Keratinocyte (primary cell): ENCODE measurements around the gene MAML1. TPM values are rescaled to one million over a fixed set of nuclear protein-coding genes. Genes with fewer than 3 reads are reported as not detected.

Experiments
- DNase-seq: peaks from one replicate; pipeline ENCODE4 v3.0.0-alpha.2; 2011; ENCODE audit warnings: low read depth, missing footprints, low spot score
- FAIRE-seq: peaks from 2 replicates; lab custom pipeline; 2011; peaks lifted over from hg19 to GRCh38; lab: Jason Lieb, UNC
- H2AFZ ChIP-seq: 2 replicates; pipeline ENCODE4 v1.6.0; 2012; ENCODE audit warnings: low read length, control low read depth, inconsistent platforms; ENCODE audit not compliant: control insufficient read depth
- H3K27ac ChIP-seq: 2 replicates; pipeline ENCODE4 v1.5.1; 2011; ENCODE audit warnings: low read length; ENCODE audit not compliant: control insufficient read depth, insufficient read depth
- H3K27me3 ChIP-seq: 3 replicates; pipeline ENCODE4 v1.6.0; 2011; ENCODE audit warnings: low read length; ENCODE audit not compliant: control insufficient read depth, insufficient read depth; ENCODE audit errors: extremely low read depth
- H3K36me3 ChIP-seq, 2 experiments: 2 replicates in 1 of 2; 3 replicates in 1 of 2; pipeline ENCODE4 v1.5.1; 2011; ENCODE audit warnings: low read length in 2 of 2, mild to moderate bottlenecking in 1 of 2; ENCODE audit not compliant: control insufficient read depth in 2 of 2, insufficient read depth in 2 of 2; ENCODE audit errors: extremely low read depth in 1 of 2
- H3K4me1 ChIP-seq: 3 replicates; pipeline ENCODE4 v1.5.1; 2011; ENCODE audit warnings: low read length; ENCODE audit not compliant: control insufficient read depth, insufficient read depth; ENCODE audit errors: extremely low read depth
- H3K4me2 ChIP-seq: 3 replicates; pipeline ENCODE4 v1.6.0; 2011; ENCODE audit warnings: low read depth, low read length; ENCODE audit not compliant: control insufficient read depth, insufficient read depth; ENCODE audit errors: extremely low read depth
- H3K4me3 ChIP-seq, 3 experiments: fragments of 200-600 bp in 1 of 3; sonication (generic) in 1 of 3; 2 replicates in 2 of 3; 3 replicates in 1 of 3; pipeline ENCODE4 v1.5.1; 2011 to 2016; ENCODE audit warnings: low read length in 3 of 3, mild to moderate bottlenecking in 3 of 3, control low read depth in 2 of 3, inconsistent platforms in 1 of 3, low read depth in 1 of 3, mixed read lengths in 1 of 3, mixed run types in 1 of 3, moderate library complexity in 1 of 3; ENCODE audit not compliant: control insufficient read depth in 2 of 3, insufficient read depth in 2 of 3; ENCODE audit errors: extremely low read depth in 1 of 3
- H3K79me2 ChIP-seq: 2 replicates; pipeline ENCODE4 v1.6.0; 2012; ENCODE audit warnings: low read length; ENCODE audit not compliant: control insufficient read depth, insufficient read depth
- H3K9ac ChIP-seq: 3 replicates; pipeline ENCODE4 v1.6.0; 2011; ENCODE audit warnings: low read length; ENCODE audit not compliant: control insufficient read depth, insufficient read depth; ENCODE audit errors: extremely low read depth
- H3K9me1 ChIP-seq: 3 replicates; pipeline ENCODE4 v1.6.0; 2011; ENCODE audit warnings: low read length; ENCODE audit not compliant: control insufficient read depth, insufficient read depth; ENCODE audit errors: extremely low read depth
- H3K9me3 ChIP-seq: 2 replicates; pipeline ENCODE4 v1.5.1; 2012; ENCODE audit warnings: low read depth, low read length; ENCODE audit not compliant: control insufficient read depth
- H4K20me1 ChIP-seq: 3 replicates; pipeline ENCODE4 v1.6.0; 2011; ENCODE audit warnings: low read length; ENCODE audit not compliant: control insufficient read depth, insufficient read depth; ENCODE audit errors: extremely low read depth
- CTCF ChIP-seq, 3 experiments: IDR thresholded peaks in 1 of 3; conservative IDR thresholded peaks in 1 of 3; optimal IDR thresholded peaks in 1 of 3; 2 replicates in 2 of 3; 3 replicates in 1 of 3; pipeline versions ENCODE3 to v1.5.1; 2011; ENCODE audit warnings: low read length in 3 of 3, mild to moderate bottlenecking in 3 of 3, moderate library complexity in 2 of 3, control low read depth in 1 of 3, inconsistent platforms in 1 of 3; ENCODE audit not compliant: insufficient read depth in 2 of 3; ENCODE audit errors: extremely low read depth in 1 of 3
- EZH2 ChIP-seq: IDR thresholded peaks from one replicate; pipeline ENCODE4 v1.6.1; 2012; ENCODE audit warnings: inconsistent platforms, mild to moderate bottlenecking, low read length, moderate library complexity
- dilution Hi-C: fragments of 300-500 bp; cut with MboI; formaldehyde crosslinking; loops from one replicate; pipeline ENCODE4 v1.7.0; 2020; ENCODE audit warnings: low sequenced_read_pairs; ENCODE audit not compliant: extremely low pct_ligation_motif_present
- polyA plus RNA-seq, 5 experiments: library from polyadenylated mRNA; depleted of rRNA in 3 of 5; stranded (reverse) in 3 of 5; stranded (forward) in 1 of 5; unstranded in 1 of 5; fragments of >200 nt; gene quantifications; 1 replicate in 1 of 5; 2 replicates in 3 of 5; 3 replicates in 1 of 5; pipeline versions ENCODE4 v1.2.1 to v1.2.3, GENCODE V29; 2011 to 2012; ENCODE audit warnings: missing spikeins in 2 of 5, low read depth in 1 of 5, low replicate concordance in 1 of 5

The MAML1 gene
- polyA plus RNA-seq, 1 donor (not counting 4 experiments of a cell fraction or from before 2014, with no cell fraction given): 4.9 TPM

DNA sequence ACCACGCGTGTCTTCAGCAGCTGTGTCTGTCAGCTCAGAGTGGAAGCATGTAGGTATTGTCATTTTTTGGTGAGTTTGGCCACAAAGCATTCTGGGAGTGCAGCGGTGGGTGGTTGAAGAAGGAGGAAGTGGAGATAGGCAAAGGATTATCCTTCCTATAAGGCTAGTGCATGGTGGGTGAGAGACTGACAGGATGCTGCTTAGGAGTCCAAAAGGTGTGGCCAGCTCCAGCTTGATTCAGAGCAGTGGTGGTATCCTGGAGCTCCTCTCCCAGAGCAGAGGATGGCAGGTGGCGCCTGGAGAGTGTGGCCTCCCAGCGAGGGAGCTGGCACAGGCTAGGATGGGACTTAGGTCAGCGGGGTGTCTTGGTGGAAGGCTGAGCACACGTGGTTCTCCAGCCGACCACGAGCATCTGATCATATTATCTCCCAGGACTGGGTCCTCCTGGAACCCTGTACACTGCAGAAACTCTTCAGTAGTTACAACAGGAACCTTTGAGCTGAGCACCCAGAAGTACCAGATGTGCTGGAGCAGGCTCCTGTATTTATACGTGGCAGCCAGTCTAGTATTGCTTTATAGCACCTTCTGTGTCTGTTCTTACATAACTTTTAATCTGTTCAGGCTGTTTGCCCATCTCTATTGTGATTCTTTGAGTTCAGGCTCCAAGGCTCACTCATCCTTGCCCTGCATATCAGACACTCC is 29.6 kb downstream of the MAML1 start:
- H3K9me3 ChIP-seq: no peaks in the 10 kb centered on the region
- H3K9me1 ChIP-seq: peaks cover 6% of the 10 kb centered on the region
- peaks cover 48% of the 10 kb centered on the region for H3K79me2 ChIP-seq
- TF ChIP-seq CTCF (optimal IDR thresholded peaks at IDR 0.05 in 1 of 3, IDR thresholded peaks at IDR 0.05 in 1 of 3, conservative IDR thresholded peaks at IDR 0.05 in 1 of 3; ENCODE audit: extremely low read depth in 1 of 3, insufficient read depth in 2 of 3, low read length in 3 of 3) (no peak), EZH2 (no peak)
- peaks cover 41% of the 10 kb centered on the region for H3K4me1 ChIP-seq
- DNase-seq (no peak), FAIRE-seq (no peak)
- H3K27ac ChIP-seq: peak overlapping the region; percentile 10
- peaks cover 10 to 12% of the 10 kb centered on the region in 2 experiments for H3K36me3 ChIP-seq
- H4K20me1 ChIP-seq: peaks cover 22% of the 10 kb centered on the region
- H3K9ac ChIP-seq: peak overlapping the region; percentile 25
- H3K27me3 ChIP-seq: no peaks in the 10 kb centered on the region
- H3K4me2 ChIP-seq: peak overlapping the region; percentile 60
- no peak overlapping the region for H2AFZ ChIP-seq
- peak overlapping the region in 1 of 3 experiments; percentile 5 for H3K4me3 ChIP-seq
- dilution Hi-C loops: no loop called here

DNA sequence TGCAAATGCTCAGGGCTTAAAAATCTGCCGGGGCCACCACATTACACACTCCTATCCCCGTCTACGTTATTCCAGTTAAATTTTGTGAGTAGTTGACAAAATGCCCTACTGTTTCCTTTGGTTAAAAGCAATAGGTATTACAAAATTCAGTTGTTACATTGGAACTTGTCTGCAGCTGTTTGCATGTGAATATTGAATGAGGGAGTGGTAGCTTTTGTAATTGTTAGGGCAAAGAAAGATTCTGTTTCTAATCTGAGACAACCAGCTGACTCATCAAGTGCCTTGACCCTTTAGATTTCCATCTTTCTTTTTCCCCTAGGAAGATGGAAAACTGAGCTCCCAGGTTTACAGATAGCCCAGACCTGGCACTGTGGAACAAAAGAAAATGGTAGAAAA is 30.2 kb downstream of the MAML1 start:
- peaks cover 10 to 12% of the 10 kb centered on the region in 2 experiments for H3K36me3 ChIP-seq
- H2AFZ ChIP-seq: no peak overlapping the region
- DNase-seq (no peak), FAIRE-seq (no peak)
- H4K20me1 ChIP-seq: peaks cover 19% of the 10 kb centered on the region
- peaks cover 44% of the 10 kb centered on the region for H3K79me2 ChIP-seq
- H3K27ac ChIP-seq: peak overlapping the region; percentile 10
- TF ChIP-seq EZH2 (no peak), CTCF (optimal IDR thresholded peaks at IDR 0.05 in 1 of 3, IDR thresholded peaks at IDR 0.05 in 1 of 3, conservative IDR thresholded peaks at IDR 0.05 in 1 of 3; ENCODE audit: extremely low read depth in 1 of 3, insufficient read depth in 2 of 3, low read length in 3 of 3) (no peak)
- no peaks in the 10 kb centered on the region for H3K27me3 ChIP-seq
- peak overlapping the region; percentile 25 for H3K9ac ChIP-seq
- dilution Hi-C loops: no loop called here
- H3K4me3 ChIP-seq: no peak overlapping the region
- peak overlapping the region; percentile 60 for H3K4me2 ChIP-seq
- H3K4me1 ChIP-seq: peaks cover 41% of the 10 kb centered on the region
- no peaks in the 10 kb centered on the region for H3K9me3 ChIP-seq
- peaks cover 6% of the 10 kb centered on the region for H3K9me1 ChIP-seq
